A549 (cell line): ENCODE data around the gene ITM2B. TPM values are rescaled to one million over a fixed set of nuclear protein-coding genes. Genes with fewer than 3 reads are reported as not detected.
"Not testable (repeated sequence)": the region's sequence is repeated elsewhere in the genome, so short reads cannot be mapped to it uniquely, and the experiment has no call there.

ENCODE experiments used
- ATAC-seq, 2 experiments: fragments of 200-7000 bp in 1 of 2; fragments of >200 bp in 1 of 2; cut with Nextera tagmentation in 1 of 2; cut with Tn5 transposase in 1 of 2; 3 replicates each; pipeline versions ENCODE4 v1.8.0 to v1.9.1; 2018 to 2020; ENCODE audit warnings: mild to moderate bottlenecking in 1 of 2, moderate library complexity in 1 of 2
- CTCF ChIA-PET: fragments of 300-600 bp; sonication (Branson Sonifier 250); formaldehyde crosslinking; extraction: SDS; loops from one replicate; lab custom pipeline; 2021; ENCODE audit warnings: antibody characterized with exemption, inconsistent platforms; lab: Yijun Ruan, JAX
- POLR2A ChIA-PET: fragments of 350-600 bp; formaldehyde crosslinking; extraction: SDS; loops from one replicate; lab custom pipeline; 2021; ENCODE audit warnings: antibody characterized with exemption, inconsistent platforms; lab: Yijun Ruan, JAX
- DNase-seq, 2 experiments: peaks; one replicate each; pipeline versions ENCODE4 v3.0.0 to v3.0.0-alpha.2; 2011 to 2016; ENCODE audit warnings: low read depth in 1 of 2, low spot score in 1 of 2
- FAIRE-seq: peaks from 2 replicates; lab custom pipeline; 2011; peaks lifted over from hg19 to GRCh38; lab: Jason Lieb, UNC
- H3K27ac ChIP-seq, 2 experiments: fragments of >200 bp; sonication (Bioruptor Twin); formaldehyde crosslinking; 3 replicates each; pipeline ENCODE4 v1.5.1; 2016 to 2017
- H3K4me1 ChIP-seq: fragments of >200 bp; sonication (Bioruptor Twin); formaldehyde crosslinking; 3 replicates; pipeline ENCODE4 v1.6.1; 2016
- H3K4me2 ChIP-seq: fragments of >200 bp; sonication (Bioruptor Twin); formaldehyde crosslinking; 3 replicates; pipeline ENCODE4 v1.6.1; 2016
- H3K4me3 ChIP-seq: fragments of >200 bp; sonication (Bioruptor Twin); formaldehyde crosslinking; 3 replicates; pipeline ENCODE4 v1.5.1; 2016
- H3K9me3 ChIP-seq: fragments of >200 bp; sonication (Bioruptor Twin); formaldehyde crosslinking; 3 replicates; pipeline ENCODE4 v1.6.1; 2016
- CEBPB ChIP-seq, 2 experiments: fragments of >200 bp in 1 of 2; sonication (Bioruptor Twin) in 1 of 2; formaldehyde crosslinking in 1 of 2; IDR thresholded peaks; 2 replicates each; pipeline ENCODE4 v1.6.1; 2012 to 2016
- CHD2 ChIP-seq: fragments of 150-350 bp; IDR thresholded peaks from 2 replicates; pipeline ENCODE4 v1.6.1; 2014; ENCODE audit warnings: low read length; ENCODE audit not compliant: partially characterized antibody
- CHD4 ChIP-seq: fragments of 200-600 bp; sonication (generic); IDR thresholded peaks from 2 replicates; pipeline ENCODE4 v1.6.1; 2016; ENCODE audit warnings: antibody characterized with exemption, mild to moderate bottlenecking, borderline replicate concordance
- EHMT2 ChIP-seq: fragments of 200-600 bp; sonication (generic); IDR thresholded peaks from 2 replicates; pipeline ENCODE4 v1.6.1; 2016; ENCODE audit warnings: antibody characterized with exemption, low read depth, mild to moderate bottlenecking, moderate library complexity
- ESRRA ChIP-seq: fragments of 150-350 bp; IDR thresholded peaks from 2 replicates; pipeline ENCODE4 v1.6.1; 2014; ENCODE audit warnings: mild to moderate bottlenecking, low read length, borderline replicate concordance
- FOSL2 ChIP-seq, 2 experiments: fragments of 450-650 bp in 1 of 2; fragments of >200 bp in 1 of 2; sonication (Bioruptor Twin) in 1 of 2; formaldehyde crosslinking; IDR thresholded peaks; 2 replicates each; pipeline versions ENCODE4 v1.5.0 to v1.6.1; 2016 to 2020; ENCODE audit warnings: mild to moderate bottlenecking in 1 of 2, moderate library complexity in 1 of 2
- GATA3 ChIP-seq: IDR thresholded peaks from 2 replicates; pipeline ENCODE4 v1.6.1; 2012; ENCODE audit warnings: borderline replicate concordance
- HDAC2 ChIP-seq: fragments of 200-600 bp; sonication (generic); IDR thresholded peaks from 2 replicates; pipeline ENCODE4 v1.6.1; 2016
- HEYL ChIP-seq: fragments of 250-450 bp; sonication (Bioruptor Pico); IDR thresholded peaks from 2 replicates; pipeline ENCODE4 v1.8.0; 2021; ENCODE audit warnings: mild to moderate bottlenecking, moderate library complexity
- MAFK ChIP-seq: fragments of 450-650 bp; IDR thresholded peaks from 2 replicates; pipeline ENCODE4 v1.6.1; 2014; ENCODE audit not compliant: partially characterized antibody
- POLR2A ChIP-seq: IDR thresholded peaks from 2 replicates; pipeline ENCODE4 v1.6.1; 2012; ENCODE audit warnings: mild to moderate bottlenecking, low read length
- RCOR1 ChIP-seq: fragments of 150-350 bp; IDR thresholded peaks from 2 replicates; pipeline ENCODE4 v1.6.1; 2014; ENCODE audit warnings: antibody characterized with exemption, low read length, low read depth
- RFX5 ChIP-seq: fragments of 450-650 bp; IDR thresholded peaks from 2 replicates; pipeline ENCODE4 v1.7.1; 2014; ENCODE audit warnings: antibody characterized with exemption, mild to moderate bottlenecking, moderate library complexity
- SMC3 ChIP-seq: fragments of >200 bp; sonication (Bioruptor Twin); formaldehyde crosslinking; IDR thresholded peaks from 3 replicates; pipeline ENCODE4 v1.6.1; 2018; ENCODE audit warnings: inconsistent platforms
- SREBF2 ChIP-seq: fragments of 450-650 bp; IDR thresholded peaks from 2 replicates; pipeline ENCODE4 v1.6.1; 2014; ENCODE audit warnings: mild to moderate bottlenecking, moderate library complexity
- TP53 ChIP-seq: fragments of 250-450 bp; sonication (Bioruptor Pico); IDR thresholded peaks from 2 replicates; pipeline ENCODE4 v1.5.0; 2021; ENCODE audit warnings: mild to moderate bottlenecking, moderate library complexity
- ZSCAN20 ChIP-seq: fragments of 250-450 bp; sonication (Bioruptor Pico); IDR thresholded peaks from 2 replicates; pipeline ENCODE4 v1.8.0; 2022; ENCODE audit warnings: mild to moderate bottlenecking, moderate library complexity
- WGBS: methylation state at CpG from one replicate; pipeline ENCODE4 v1.1.6; 2017; ENCODE audit errors: missing lambda C conversion rate; 5-methylcytosine and 5-hydroxymethylcytosine counted together
- polyA plus RNA-seq, 4 experiments: library from polyadenylated mRNA; depleted of rRNA in 3 of 4; stranded (reverse); fragments of >200 nt; fragmentation: RNase III in 1 of 4; extraction: RNeasy Plus Mini Kit Qiagen cat#74134 plus additional on column Dnase treatment in 1 of 4; gene quantifications; 2 replicates in 3 of 4; 3 replicates in 1 of 4; pipeline ENCODE4 v1.2.3, GENCODE V29; 2011 to 2017
- TF ChIP-seq, protein P1 (sequence below): IDR thresholded peaks from 2 replicates; pipeline ENCODE4 v1.6.1; 2012
- TF ChIP-seq, protein P2 (sequence below): fragments of >200 bp; sonication (Bioruptor Twin); formaldehyde crosslinking; IDR thresholded peaks from 2 replicates; pipeline ENCODE4 v1.6.1; 2016
- TF ChIP-seq, protein P3 (sequence below): fragments of >200 bp; sonication (Bioruptor Twin); formaldehyde crosslinking; IDR thresholded peaks from 3 replicates; pipeline ENCODE4 v1.6.1; 2016
- TF ChIP-seq, protein P4 (sequence below): fragments of 200-600 bp; sonication (generic); IDR thresholded peaks from 2 replicates; pipeline ENCODE4 v1.6.1; 2016; ENCODE audit warnings: antibody characterized with exemption, mild to moderate bottlenecking, moderate library complexity
- TF ChIP-seq, protein P5 (sequence below): fragments of >200 bp; sonication (Bioruptor Twin); formaldehyde crosslinking; IDR thresholded peaks from 3 replicates; pipeline ENCODE4 v1.5.1; 2016

The ITM2B gene
- polyA plus RNA-seq, 2 of the 4 experiments (the other 2 are of a cell fraction) = 116 to 226 TPM

DNA sequence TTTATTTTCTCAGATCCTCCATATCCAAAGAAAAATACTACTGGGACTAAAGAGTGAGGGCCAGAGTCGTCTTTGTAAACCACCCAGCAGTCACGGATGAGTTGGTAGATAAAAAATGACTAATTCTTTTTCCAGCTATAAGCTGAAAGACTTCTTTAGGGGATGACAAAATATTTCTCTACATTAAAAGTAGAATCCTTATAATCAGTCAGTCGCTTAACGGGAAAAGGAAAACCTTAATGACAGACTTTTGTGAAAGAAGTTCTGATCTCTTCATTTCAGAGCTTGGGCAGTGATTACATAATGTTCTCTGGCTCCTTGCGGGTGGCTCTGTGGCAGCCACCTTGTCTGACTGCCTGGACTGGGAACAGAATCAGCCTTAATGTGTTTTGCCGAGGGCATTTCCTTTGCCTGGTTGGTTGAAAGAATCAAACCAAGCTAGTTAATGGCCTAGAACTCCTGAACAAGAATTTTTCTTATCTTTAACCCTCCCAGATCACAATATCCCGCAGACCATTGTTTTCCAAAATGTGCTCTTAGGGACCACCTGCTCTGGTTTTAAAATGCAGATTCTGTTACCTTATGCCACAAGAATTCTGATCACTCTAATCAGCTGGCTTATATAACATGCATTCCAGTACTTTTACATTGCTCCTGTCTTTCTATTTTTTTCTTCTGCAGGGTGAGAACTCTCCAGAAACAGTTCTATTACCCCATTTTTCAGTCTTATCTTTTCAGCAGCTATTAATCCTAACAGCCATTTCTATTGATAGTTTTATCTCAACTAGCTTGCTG lies 2.5 kb downstream of the ITM2B start:
- POLR2A ChIA-PET = no interaction called here
- ATAC-seq (no peak), FAIRE-seq (no peak), DNase-seq (no peak)
- 75% methylated on average over 7 of the region's 7 CpGs for WGBS
- no peaks in the 10 kb centered on the region for H3K9me3 ChIP-seq
- TF ChIP-seq EHMT2 (no peak), RFX5 (no peak), FOSL2 (IDR thresholded peaks at IDR 0.05) (no peak), FOSL2 (CRISPR knock-in tag; IDR thresholded peaks at IDR 0.05) (no peak)
- CTCF ChIA-PET = interaction anchor here (1.1 to 1.8 kb wide), 2 partner anchors 109 to 345 kb away, joined by 3 to 6 read pairs; no protein-coding TSS in a partner anchor
- no peak overlapping the region; a peak in 1 of 6 replicates for H3K27ac ChIP-seq
- H3K4me3 ChIP-seq = no peak overlapping the region
- peak overlapping the region; percentile 95 for H3K4me2 ChIP-seq
- peaks cover 46% of the 10 kb centered on the region for H3K4me1 ChIP-seq

DNA sequence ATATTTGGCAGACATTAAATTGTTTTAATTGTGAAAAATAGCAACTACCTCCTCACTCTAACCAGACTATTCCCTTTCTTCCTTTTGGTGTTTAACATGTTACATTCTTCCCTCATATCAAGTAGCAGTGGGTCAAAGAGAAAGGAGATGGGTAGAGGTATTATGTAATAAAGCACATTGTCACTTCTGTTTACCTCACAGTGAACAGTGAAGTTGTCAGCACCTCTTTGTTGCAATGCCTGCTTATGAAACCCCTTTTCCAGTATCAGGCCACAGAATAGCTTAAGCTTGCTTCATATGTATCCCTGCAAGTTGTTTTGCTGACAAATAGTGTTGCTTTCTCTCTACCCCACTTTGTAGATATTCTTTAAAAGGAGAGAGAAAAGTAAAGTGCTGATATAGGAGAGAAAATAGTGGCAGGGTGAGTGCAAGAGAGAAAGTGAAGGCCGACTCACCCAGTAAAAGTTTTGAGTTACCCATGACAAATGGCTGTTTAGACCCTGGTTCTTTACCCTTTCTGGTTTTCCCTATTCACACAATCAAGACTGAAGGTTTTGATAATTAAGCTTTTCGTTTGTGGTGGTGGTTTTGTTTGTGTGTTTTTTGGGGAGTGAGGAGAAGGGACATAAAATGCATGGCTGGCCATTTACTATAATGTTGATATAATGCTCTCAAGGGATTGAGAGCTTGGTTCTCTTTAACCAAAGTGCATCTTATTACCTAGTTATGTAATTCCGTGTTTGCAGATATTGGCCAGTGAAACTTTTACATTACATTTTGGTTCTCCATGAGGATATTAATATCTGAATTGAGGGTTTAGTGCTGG lies 3.7 kb downstream of the ITM2B start:
- no peak overlapping the region for H3K4me3 ChIP-seq
- ATAC-seq (no peak), FAIRE-seq (no peak), DNase-seq (no peak)
- CTCF ChIA-PET = no interaction called here
- POLR2A ChIA-PET = no interaction called here
- TF ChIP-seq MAFK = no peak
- TF ChIP-seq, protein P1, sequence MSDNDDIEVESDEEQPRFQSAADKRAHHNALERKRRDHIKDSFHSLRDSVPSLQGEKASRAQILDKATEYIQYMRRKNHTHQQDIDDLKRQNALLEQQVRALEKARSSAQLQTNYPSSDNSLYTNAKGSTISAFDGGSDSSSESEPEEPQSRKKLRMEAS = no peak
- no peak for TF ChIP-seq ESRRA
- TF ChIP-seq, protein P2, sequence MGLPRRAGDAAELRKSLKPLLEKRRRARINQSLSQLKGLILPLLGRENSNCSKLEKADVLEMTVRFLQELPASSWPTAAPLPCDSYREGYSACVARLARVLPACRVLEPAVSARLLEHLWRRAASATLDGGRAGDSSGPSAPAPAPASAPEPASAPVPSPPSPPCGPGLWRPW = no peak
- TF ChIP-seq HEYL (CRISPR knock-in tag) = no peak
- TF ChIP-seq, protein P3, sequence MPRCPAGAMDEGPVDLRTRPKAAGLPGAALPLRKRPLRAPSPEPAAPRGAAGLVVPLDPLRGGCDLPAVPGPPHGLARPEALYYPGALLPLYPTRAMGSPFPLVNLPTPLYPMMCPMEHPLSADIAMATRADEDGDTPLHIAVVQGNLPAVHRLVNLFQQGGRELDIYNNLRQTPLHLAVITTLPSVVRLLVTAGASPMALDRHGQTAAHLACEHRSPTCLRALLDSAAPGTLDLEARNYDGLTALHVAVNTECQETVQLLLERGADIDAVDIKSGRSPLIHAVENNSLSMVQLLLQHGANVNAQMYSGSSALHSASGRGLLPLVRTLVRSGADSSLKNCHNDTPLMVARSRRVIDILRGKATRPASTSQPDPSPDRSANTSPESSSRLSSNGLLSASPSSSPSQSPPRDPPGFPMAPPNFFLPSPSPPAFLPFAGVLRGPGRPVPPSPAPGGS = no peak
- no peak for TF ChIP-seq SMC3
- no peak for TF ChIP-seq RCOR1
- no peak for TF ChIP-seq GATA3
- H3K27ac ChIP-seq = no peak overlapping the region
- peaks cover 35% of the 10 kb centered on the region; the same call in 2 of the 3 replicates for H3K4me1 ChIP-seq
- H3K4me2 ChIP-seq = peak overlapping the region; percentile 95
- H3K9me3 ChIP-seq = no peaks in the 10 kb centered on the region
- 50% methylated on average over 3 of the region's 3 CpGs for WGBS

DNA sequence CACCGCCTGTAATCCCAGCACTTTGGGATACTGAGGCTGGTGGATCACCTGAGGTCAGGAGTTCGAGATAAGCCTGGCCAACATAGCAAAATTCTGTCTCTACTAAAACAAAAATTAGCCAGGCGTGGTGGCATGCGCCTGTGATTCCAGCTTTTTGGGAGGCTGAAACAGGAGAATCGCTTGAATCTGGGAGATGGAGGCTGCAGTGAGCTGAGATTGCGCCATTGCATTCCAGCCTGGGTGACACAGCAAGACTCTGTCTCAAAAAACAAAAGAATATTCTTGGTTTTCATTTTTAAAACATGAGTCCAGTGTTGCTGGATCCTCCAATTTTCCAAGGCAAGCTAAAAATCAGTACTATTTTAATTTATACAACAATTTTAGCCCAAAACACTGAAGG lies 6.4 kb downstream of the ITM2B start:
- H3K27ac ChIP-seq, ATAC-seq, H3K9me3 ChIP-seq, CTCF ChIA-PET, FAIRE-seq, H3K4me3 ChIP-seq, H3K4me2 ChIP-seq, DNase-seq: not testable (repeated sequence)
- POLR2A ChIA-PET = interaction anchor here (0.9 kb wide), 1 partner anchor 10 kb away, joined by 6 read pairs; no protein-coding TSS in a partner anchor
- 90% methylated on average over 6 of the region's 6 CpGs for WGBS
- H3K4me1 ChIP-seq = peaks cover 29% of the 10 kb centered on the region; the same call in 2 of the 3 replicates
- TF ChIP-seq CEBPB (IDR thresholded peaks at IDR 0.05) = peak; percentile 30 to 48; a peak in 3 of 4 replicates

DNA sequence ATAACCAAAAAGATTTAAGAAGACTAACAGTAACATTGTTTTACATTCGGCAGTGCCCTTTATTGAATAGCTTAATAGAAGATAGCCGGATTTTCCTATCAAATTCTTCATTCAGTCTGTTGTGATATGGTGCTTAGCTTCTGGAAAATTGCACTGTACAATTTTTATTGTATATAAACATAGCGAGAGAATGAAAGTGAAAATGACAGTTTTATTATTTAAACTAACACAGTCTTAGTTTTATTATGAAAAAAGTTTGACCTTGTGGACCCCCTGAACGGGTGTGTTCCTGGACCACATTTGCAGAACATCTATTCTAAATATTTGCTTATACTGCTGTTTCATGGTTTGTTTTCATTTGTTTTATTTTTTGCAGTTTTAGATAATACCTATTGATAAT lies 8.6 kb downstream of the ITM2B start:
- Histone ChIP-seq H3K4me2 (no peak overlapping the region), H3K9me3 (no peaks in the 10 kb centered on the region), H3K4me3 (no peak overlapping the region), H3K4me1 (peaks cover 11% of the 10 kb centered on the region; the same call in 1 of the 3 replicates), H3K27ac (no peak overlapping the region)
- DNase-seq (no peak), FAIRE-seq (no peak), ATAC-seq (no peak)
- ChIA-PET CTCF (interaction anchor here (1.2 to 1.3 kb wide), 2 partner anchors 115 to 147 kb away, joined by 3 to 4 read pairs; partner anchors contain the start of gene MED4), POLR2A (no interaction called here)
- 79% methylated on average over 4 of the region's 4 CpGs for WGBS
- TF ChIP-seq CHD4 = no peak
- TF ChIP-seq SREBF2 = no peak
- no peak for TF ChIP-seq POLR2A
- no peak for TF ChIP-seq CHD2
- TF ChIP-seq, protein P4, sequence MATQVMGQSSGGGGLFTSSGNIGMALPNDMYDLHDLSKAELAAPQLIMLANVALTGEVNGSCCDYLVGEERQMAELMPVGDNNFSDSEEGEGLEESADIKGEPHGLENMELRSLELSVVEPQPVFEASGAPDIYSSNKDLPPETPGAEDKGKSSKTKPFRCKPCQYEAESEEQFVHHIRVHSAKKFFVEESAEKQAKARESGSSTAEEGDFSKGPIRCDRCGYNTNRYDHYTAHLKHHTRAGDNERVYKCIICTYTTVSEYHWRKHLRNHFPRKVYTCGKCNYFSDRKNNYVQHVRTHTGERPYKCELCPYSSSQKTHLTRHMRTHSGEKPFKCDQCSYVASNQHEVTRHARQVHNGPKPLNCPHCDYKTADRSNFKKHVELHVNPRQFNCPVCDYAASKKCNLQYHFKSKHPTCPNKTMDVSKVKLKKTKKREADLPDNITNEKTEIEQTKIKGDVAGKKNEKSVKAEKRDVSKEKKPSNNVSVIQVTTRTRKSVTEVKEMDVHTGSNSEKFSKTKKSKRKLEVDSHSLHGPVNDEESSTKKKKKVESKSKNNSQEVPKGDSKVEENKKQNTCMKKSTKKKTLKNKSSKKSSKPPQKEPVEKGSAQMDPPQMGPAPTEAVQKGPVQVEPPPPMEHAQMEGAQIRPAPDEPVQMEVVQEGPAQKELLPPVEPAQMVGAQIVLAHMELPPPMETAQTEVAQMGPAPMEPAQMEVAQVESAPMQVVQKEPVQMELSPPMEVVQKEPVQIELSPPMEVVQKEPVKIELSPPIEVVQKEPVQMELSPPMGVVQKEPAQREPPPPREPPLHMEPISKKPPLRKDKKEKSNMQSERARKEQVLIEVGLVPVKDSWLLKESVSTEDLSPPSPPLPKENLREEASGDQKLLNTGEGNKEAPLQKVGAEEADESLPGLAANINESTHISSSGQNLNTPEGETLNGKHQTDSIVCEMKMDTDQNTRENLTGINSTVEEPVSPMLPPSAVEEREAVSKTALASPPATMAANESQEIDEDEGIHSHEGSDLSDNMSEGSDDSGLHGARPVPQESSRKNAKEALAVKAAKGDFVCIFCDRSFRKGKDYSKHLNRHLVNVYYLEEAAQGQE = no peak
- no peak for TF ChIP-seq HDAC2
- TF ChIP-seq ZSCAN20 = no peak
- TF ChIP-seq TP53 (CRISPR knock-in tag) = no peak
- TF ChIP-seq, protein P5, sequence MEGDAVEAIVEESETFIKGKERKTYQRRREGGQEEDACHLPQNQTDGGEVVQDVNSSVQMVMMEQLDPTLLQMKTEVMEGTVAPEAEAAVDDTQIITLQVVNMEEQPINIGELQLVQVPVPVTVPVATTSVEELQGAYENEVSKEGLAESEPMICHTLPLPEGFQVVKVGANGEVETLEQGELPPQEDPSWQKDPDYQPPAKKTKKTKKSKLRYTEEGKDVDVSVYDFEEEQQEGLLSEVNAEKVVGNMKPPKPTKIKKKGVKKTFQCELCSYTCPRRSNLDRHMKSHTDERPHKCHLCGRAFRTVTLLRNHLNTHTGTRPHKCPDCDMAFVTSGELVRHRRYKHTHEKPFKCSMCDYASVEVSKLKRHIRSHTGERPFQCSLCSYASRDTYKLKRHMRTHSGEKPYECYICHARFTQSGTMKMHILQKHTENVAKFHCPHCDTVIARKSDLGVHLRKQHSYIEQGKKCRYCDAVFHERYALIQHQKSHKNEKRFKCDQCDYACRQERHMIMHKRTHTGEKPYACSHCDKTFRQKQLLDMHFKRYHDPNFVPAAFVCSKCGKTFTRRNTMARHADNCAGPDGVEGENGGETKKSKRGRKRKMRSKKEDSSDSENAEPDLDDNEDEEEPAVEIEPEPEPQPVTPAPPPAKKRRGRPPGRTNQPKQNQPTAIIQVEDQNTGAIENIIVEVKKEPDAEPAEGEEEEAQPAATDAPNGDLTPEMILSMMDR = no peak
